ENCODE data around the gene RGS7.

DNA sequence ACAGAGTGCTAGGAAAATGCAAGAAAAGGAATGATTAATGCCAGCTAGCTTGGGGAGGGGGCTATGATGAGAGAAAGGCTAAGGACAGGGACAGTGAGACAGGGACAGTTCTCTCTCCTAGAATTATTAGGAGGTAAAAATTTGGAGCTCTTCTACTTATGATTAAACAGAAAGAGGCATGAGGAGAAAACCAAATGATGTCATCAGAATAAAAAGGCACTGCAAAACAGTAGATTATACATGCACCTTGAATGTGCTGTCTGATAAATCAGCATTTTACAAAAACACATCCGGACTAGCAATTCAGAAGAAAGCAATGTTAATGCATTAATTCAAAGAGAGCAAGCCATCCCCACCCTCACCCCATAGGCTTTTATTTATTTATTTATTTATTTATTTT, 277.5 kb downstream of the RGS7 start:
- TF ChIP-seq EZH2 (IDR thresholded peaks at IDR 0.05; ENCODE audit: borderline replicate concordance, low read length), result no peak
- TF ChIP-seq, protein P1, sequence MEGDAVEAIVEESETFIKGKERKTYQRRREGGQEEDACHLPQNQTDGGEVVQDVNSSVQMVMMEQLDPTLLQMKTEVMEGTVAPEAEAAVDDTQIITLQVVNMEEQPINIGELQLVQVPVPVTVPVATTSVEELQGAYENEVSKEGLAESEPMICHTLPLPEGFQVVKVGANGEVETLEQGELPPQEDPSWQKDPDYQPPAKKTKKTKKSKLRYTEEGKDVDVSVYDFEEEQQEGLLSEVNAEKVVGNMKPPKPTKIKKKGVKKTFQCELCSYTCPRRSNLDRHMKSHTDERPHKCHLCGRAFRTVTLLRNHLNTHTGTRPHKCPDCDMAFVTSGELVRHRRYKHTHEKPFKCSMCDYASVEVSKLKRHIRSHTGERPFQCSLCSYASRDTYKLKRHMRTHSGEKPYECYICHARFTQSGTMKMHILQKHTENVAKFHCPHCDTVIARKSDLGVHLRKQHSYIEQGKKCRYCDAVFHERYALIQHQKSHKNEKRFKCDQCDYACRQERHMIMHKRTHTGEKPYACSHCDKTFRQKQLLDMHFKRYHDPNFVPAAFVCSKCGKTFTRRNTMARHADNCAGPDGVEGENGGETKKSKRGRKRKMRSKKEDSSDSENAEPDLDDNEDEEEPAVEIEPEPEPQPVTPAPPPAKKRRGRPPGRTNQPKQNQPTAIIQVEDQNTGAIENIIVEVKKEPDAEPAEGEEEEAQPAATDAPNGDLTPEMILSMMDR (conservative IDR thresholded peaks at IDR 0.05 in 1 of 2, IDR thresholded peaks at IDR 0.05 in 1 of 2; ENCODE audit: extremely low read depth in 1 of 2, insufficient read depth in 1 of 2, low read depth in 1 of 2, low read length in 2 of 2), result no peak

Measured in mammary epithelial cell (primary cell).